Measurements from ENCODE around the gene DNAI1. TPM values are rescaled to one million over a fixed set of nuclear protein-coding genes. Genes with fewer than 3 reads are reported as not detected.

The DNAI1 gene
- total and polyA plus RNA-seq, 12 donors: 0.09 to 0.28 (median 0.18) TPM; not detected in 9

DNA sequence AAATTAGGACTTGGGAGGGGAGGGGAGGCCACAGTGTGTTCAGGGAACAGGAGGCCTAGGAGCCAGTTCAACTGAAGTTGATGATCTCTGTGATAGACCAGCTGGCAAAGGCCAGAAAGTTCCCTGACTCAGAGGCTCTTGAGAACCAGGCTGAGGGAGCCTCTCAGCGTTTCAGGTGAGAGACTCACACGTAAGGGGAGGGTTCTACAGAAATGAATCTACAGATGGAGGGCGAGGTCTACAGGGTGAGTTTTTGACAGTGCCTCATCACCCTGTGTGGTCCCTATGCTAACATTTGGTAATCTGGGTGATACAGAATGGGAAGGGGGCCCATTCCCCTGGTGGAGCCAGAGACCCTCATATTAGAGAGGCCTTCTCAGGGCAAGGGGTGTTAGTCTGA lies 32.2 kb downstream of the DNAI1 start:
- no peaks in the 10 kb centered on the region for H3K9me3 ChIP-seq
- 61 to 71% methylated on average over 3 of the region's 3 CpGs for WGBS, 2 donors
- ATAC-seq (no peak), DNase-seq (no peak)
- H3K4me3 ChIP-seq: no peak overlapping the region
- H3K27ac ChIP-seq: no peak overlapping the region
- no peaks in the 10 kb centered on the region for H3K36me3 ChIP-seq
- H3K4me1 ChIP-seq: no peaks in the 10 kb centered on the region
- no peaks in the 10 kb centered on the region for H3K27me3 ChIP-seq
- no peak for TF ChIP-seq CTCF (IDR thresholded peaks at IDR 0.05)
- intact Hi-C loops (cut with DNase I): loop anchor here in 1 of 10 donors (10.0 kb wide), 1 partner anchor 86 kb away; no protein-coding TSS in a partner anchor

DNA sequence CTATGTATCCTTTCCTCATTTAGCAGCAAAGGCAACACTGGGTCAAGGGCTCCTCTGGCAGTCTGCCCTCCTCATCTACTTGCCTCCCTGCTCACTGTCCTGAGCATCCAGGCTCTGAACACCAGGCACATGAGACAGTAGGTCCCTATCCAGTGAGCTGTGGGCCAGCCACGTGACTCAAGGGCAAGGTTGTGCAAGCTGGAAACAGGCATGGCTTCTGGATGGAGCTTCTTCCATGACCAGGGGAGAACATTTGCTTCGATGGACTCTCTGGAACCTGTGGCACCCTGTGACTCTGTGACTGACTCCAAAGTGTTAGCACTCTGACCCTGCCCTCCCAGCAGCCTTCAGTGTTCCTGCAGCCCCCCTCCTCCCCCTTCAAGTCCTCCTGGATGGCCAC lies 33.0 kb downstream of the DNAI1 start:
- Histone ChIP-seq H3K27ac (no peak overlapping the region), H3K27me3 (no peaks in the 10 kb centered on the region), H3K36me3 (no peaks in the 10 kb centered on the region), H3K4me1 (no peaks in the 10 kb centered on the region), H3K4me3 (no peak overlapping the region), H3K9me3 (no peaks in the 10 kb centered on the region)
- ATAC-seq (no peak), DNase-seq (no peak)
- no peak for TF ChIP-seq CTCF (IDR thresholded peaks at IDR 0.05)
- intact Hi-C loops (cut with DNase I): loop anchor here in 1 of 10 donors (10.0 kb wide), 1 partner anchor 87 kb away; no protein-coding TSS in a partner anchor
- WGBS, 2 donors: 59 to 63% methylated on average over 2 of the region's 2 CpGs

GRCh38 chr9:34492051-34492450 lies 33.4 kb downstream of the DNAI1 start:
- intact Hi-C loops (cut with DNase I): loop anchor here in 1 of 10 donors (10.0 kb wide), 1 partner anchor 87 kb away; no protein-coding TSS in a partner anchor
- Histone ChIP-seq H3K36me3 (no peaks in the 10 kb centered on the region), H3K4me1 (no peaks in the 10 kb centered on the region), H3K9me3 (no peaks in the 10 kb centered on the region), H3K27me3 (no peaks in the 10 kb centered on the region), H3K27ac (no peak overlapping the region), H3K4me3 (no peak overlapping the region)
- TF ChIP-seq CTCF (IDR thresholded peaks at IDR 0.05): no peak
- ATAC-seq: no peak
- DNase-seq: no peak
- 12 to 35% methylated on average over 2 of the region's 2 CpGs for WGBS, 2 donors

DNA sequence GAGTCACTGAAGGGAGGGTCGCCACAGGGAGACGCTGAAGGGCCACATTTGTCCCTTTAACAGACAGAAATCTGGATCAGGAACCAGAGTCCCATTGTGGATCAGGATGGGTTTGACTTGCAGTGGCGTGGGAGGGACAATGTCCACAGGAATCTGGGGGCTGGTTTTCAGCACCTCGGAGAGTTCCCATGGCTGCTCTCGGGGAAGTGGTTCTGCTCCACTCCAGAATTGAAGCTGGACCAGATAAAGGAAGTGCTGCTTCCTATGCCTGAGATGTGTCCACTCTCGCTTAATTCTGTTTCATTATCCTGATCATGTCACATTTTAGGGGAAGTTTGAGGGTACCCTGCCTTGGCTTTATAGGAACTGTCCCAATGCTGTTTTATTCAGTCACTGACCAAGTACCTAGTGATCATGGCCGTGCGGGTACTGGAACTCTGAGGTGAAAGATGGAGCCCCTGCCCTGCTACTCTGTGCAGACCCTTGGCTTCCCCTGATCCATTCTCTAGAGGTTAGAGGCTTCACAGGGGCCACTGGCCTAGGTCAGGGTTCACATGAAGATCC lies 35.4 kb downstream of the DNAI1 start:
- H3K36me3 ChIP-seq: no peaks in the 10 kb centered on the region
- no peak overlapping the region for H3K4me3 ChIP-seq
- intact Hi-C loops (cut with DNase I): loop anchor here in 1 of 10 donors (10.0 kb wide), 1 partner anchor 89 kb away; no protein-coding TSS in a partner anchor
- H3K9me3 ChIP-seq: no peaks in the 10 kb centered on the region
- WGBS, 2 donors: 29 to 36% methylated on average over 8 of the region's 8 CpGs
- no peaks in the 10 kb centered on the region for H3K4me1 ChIP-seq
- TF ChIP-seq CTCF (IDR thresholded peaks at IDR 0.05): no peak
- no peak overlapping the region for H3K27ac ChIP-seq
- DNase-seq: peak; percentile 57 to 70
- ATAC-seq: peak in 7 of 8 donors; percentile 46 to 80 (median 71)
- H3K27me3 ChIP-seq: no peaks in the 10 kb centered on the region

All from heart right ventricle (tissue), 16 donors.